Measurements from ENCODE around the gene ASMTL. TPM values are rescaled to one million over a fixed set of nuclear protein-coding genes. Genes with fewer than 3 reads are reported as not detected.

Gene ASMTL
- total RNA-seq, 1 donor from 2014 or later, result 23.8 TPM

DNA sequence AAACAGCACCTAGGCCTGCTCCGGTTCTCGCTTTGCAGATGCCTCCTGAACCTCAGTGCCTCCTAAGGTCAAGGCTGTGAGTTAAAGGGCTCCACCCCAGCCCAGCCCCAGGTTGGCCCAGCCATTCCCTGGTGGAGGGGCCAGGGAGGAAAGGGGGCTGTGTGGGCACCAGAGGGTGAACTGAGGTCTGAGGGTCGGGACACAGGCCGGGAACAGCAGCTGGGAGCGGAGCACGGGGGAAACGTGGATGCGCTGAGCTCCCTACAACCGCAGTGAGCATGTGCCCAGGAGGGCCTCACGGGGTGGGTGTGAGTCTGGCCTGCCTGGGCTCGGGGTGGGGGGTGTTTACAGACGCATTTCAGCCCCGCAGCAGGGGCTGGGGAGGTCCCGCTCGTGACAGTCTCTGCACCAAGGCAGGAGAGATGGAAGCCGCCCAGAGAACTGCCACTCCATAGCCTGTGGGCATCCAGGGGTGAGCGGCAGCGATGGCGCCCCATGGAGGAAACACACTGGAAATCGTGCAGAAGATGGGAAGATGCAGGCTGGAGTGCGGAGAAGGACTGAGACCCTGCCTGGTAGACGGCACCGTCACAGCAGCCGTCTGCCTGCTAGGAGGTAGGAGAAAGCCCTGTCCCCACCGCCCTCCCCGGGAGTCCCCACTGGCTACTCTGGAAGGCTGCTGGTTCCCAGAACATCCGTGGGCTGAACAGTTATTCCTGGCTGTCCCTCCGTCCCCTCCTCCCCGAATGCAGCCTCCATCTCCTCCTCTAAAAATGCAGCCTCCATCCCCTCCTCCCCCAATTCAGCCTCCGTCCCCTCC lies 50.9 kb downstream of the ASMTL start:
- TF ChIP-seq, protein P1, sequence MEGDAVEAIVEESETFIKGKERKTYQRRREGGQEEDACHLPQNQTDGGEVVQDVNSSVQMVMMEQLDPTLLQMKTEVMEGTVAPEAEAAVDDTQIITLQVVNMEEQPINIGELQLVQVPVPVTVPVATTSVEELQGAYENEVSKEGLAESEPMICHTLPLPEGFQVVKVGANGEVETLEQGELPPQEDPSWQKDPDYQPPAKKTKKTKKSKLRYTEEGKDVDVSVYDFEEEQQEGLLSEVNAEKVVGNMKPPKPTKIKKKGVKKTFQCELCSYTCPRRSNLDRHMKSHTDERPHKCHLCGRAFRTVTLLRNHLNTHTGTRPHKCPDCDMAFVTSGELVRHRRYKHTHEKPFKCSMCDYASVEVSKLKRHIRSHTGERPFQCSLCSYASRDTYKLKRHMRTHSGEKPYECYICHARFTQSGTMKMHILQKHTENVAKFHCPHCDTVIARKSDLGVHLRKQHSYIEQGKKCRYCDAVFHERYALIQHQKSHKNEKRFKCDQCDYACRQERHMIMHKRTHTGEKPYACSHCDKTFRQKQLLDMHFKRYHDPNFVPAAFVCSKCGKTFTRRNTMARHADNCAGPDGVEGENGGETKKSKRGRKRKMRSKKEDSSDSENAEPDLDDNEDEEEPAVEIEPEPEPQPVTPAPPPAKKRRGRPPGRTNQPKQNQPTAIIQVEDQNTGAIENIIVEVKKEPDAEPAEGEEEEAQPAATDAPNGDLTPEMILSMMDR (IDR thresholded peaks at IDR 0.05), result no peak
- DNase-seq (peak; percentile 58), ATAC-seq (no peak)
- Histone ChIP-seq H3K27me3 (no peaks in the 10 kb centered on the region), H3K27ac (no peak overlapping the region), H3K36me3 (peaks cover 50% of the 10 kb centered on the region), H3K4me3 (no peak overlapping the region), H3K4me1 (no peaks in the 10 kb centered on the region), H3K9me3 (no peaks in the 10 kb centered on the region)
- intact Hi-C loops (cut with DNase I), result no loop called here

DNA sequence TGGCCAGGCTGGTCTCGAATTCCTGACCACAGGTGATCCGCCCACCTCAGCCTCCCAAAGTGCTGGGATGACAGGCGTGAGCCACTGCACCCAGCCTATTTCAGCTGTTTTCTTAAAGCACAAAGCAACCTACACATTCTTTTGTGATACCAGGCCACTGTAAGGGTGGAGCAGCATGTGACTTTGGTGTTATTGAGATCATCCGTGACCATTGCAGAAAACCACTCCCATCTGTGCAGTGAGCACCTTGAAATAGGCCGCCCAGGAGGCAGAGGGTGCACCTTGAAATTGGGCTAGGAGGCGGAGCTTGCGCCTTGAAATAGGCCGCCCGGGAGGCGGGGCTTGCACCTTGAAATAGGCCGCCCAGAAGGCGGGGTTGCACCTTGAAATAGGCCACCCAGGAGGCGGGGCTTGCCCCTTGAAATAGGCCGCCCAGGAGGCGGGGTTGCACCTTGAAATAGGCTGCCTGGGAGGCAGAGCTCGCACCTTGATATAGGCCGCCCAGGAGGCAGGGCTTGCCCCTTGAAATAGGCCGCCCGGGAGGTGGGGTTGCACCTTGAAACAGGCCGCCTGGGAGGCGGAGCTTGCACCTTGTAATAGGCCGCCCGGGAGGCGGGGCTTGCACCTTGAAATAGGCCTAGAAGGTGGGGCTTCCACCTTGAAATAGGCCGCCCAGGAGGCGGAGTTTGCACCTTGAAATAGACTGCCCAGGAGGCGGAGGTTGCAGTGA lies 51.8 kb downstream of the ASMTL start:
- Histone ChIP-seq H3K27me3 (no peaks in the 10 kb centered on the region), H3K4me1 (no peaks in the 10 kb centered on the region), H3K9me3 (no peaks in the 10 kb centered on the region), H3K4me3 (no peak overlapping the region), H3K27ac (no peak overlapping the region), H3K36me3 (peaks cover 41% of the 10 kb centered on the region)
- intact Hi-C loops (cut with DNase I), result no loop called here
- no peak for ATAC-seq
- TF ChIP-seq, protein P1 (IDR thresholded peaks at IDR 0.05), result no peak
- peak; percentile 27 for DNase-seq

DNA sequence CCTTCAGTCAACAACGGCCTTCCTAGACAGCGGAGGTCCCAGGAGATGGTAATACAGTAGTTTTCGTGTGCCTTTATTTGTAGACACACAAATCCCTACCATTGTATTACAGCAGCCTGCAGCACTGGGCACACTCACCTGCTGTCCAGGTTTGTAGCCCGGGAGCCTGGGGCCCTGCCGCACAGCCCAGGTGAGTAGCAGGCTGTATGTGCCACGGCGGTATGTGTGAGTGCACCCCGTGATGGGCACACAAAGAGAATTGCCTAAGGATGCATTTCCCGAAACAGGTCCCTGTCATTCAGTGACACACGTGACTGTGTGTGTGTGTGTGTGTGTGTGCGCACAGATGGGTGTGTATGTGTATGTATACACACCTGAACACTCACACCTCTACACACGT lies 52.7 kb downstream of the ASMTL start:
- ATAC-seq (no peak), DNase-seq (peak; percentile 45)
- Histone ChIP-seq H3K27me3 (no peaks in the 10 kb centered on the region), H3K4me3 (no peak overlapping the region), H3K4me1 (no peaks in the 10 kb centered on the region), H3K9me3 (no peaks in the 10 kb centered on the region), H3K36me3 (peaks cover 33% of the 10 kb centered on the region), H3K27ac (no peak overlapping the region)
- TF ChIP-seq, protein P1 (IDR thresholded peaks at IDR 0.05), result no peak
- intact Hi-C loops (cut with DNase I), result no loop called here

DNA sequence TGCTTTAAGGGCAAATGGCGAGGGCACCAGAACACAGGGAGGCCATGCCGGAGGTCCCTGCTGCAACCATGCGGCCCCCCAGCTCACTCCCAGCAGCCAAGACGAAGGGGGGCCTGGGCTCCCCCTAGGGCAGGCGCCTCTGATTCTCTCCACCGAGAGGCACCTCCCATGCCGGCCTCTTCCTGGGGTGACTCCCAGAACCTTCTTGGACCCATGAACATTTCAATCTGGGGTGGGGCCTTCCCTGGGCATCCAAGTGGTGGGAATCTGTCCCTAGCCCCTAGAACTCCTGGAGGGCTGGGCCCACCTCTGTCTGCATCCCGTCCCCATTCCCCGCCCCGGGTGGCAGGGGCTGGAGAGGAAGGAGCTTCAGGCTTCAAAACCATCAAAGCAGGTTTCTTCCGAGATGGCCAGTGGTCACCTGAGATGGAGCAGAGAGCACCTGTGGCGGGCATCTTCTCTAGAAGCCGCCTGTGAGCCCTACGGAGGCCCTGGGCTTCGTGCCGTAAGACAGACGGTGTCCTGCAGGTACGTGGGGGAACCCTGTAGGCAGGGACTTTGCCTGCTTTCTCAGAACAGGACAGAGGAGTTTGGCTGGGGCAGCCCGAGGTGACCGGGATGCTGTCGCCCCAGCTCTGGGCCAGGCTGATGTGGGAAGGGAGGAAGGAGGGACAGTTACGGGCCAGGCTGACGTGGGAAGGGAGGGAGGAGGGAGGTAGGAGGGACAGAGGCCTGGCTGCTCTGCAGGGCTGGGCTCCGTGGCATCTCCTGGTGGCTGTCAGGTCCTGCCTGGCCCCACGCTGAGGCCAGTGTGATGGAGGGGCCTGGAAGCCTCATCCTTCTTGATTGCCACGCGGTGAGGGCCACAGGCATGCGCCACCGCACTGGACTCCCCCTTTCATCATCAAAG lies 54.0 kb downstream of the ASMTL start:
- intact Hi-C loops (cut with DNase I), result no loop called here
- Histone ChIP-seq H3K27me3 (no peaks in the 10 kb centered on the region), H3K36me3 (peaks cover 19% of the 10 kb centered on the region), H3K9me3 (no peaks in the 10 kb centered on the region), H3K4me1 (peaks cover 4% of the 10 kb centered on the region), H3K27ac (no peak overlapping the region), H3K4me3 (no peak overlapping the region)
- TF ChIP-seq, protein P1 (IDR thresholded peaks at IDR 0.05), result no peak
- DNase-seq, result peak; percentile 59
- peak; percentile 5 for ATAC-seq

DNA sequence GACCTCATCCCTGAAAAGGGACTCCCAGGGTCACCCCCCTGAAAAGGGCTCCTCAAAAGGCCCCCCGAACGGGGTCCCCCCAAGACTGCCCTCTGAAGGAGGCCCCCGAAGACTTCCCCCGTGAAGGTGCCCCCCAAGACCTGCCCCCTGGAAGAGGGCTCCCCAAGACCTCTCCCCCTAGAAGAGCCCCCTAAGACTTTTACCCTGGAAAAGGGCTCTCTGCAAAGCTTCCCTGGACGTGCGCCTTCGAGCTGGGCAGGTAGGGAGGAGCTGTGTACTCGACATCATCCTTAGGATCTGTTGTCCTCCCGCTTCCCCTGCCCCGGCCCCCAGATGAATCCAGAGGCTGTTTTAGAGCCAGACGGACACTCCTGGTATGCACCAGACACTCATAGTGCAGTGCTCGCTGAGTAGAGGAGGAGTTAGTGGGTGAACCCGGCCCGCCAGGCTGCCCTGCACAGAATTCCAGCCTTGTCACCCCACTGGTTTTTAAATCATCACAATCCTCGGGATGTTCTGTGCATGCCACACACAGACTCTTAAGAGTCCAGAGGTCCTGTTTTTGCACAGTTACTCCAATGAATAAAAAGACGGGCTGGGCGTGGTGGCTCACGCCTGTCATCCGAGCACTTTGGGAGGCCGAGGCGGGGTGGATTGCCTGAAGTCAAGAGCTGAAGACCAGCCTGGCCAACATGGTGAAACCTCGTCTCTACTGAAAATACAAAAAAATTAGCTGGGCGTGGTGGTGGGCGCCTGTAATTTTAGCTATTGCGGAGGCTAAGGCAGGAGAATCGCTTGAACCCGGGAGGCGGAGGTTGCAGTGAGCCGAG lies 55.1 kb downstream of the ASMTL start:
- Histone ChIP-seq H3K4me3 (no peak overlapping the region), H3K27me3 (no peaks in the 10 kb centered on the region), H3K27ac (no peak overlapping the region), H3K9me3 (no peaks in the 10 kb centered on the region), H3K36me3 (peaks cover 11% of the 10 kb centered on the region), H3K4me1 (peaks cover 11% of the 10 kb centered on the region)
- DNase-seq (peak; percentile 44), ATAC-seq (no peak)
- TF ChIP-seq, protein P1 (IDR thresholded peaks at IDR 0.05), result no peak
- intact Hi-C loops (cut with DNase I), result no loop called here

Measured in upper lobe of right lung (tissue), 1 donor.